Hepatocyte (in vitro differentiated cells): ENCODE results near the gene LRMDA.

Experiments
- EZH2 ChIP-seq: fragments of 200-600 bp; sonication (generic); IDR thresholded peaks from 2 replicates; pipeline ENCODE4 v1.6.1; 2016; ENCODE audit warnings: antibody characterized with exemption, mild to moderate bottlenecking, borderline replicate concordance
- EZH2phosphoT487 ChIP-seq: fragments of 200-600 bp; sonication (generic); IDR thresholded peaks from one replicate; pipeline ENCODE4 v1.6.1; 2018; ENCODE audit warnings: antibody characterized with exemption, mild to moderate bottlenecking, low read depth, moderate library complexity; ENCODE audit not compliant: unreplicated experiment, severe bottlenecking
- TF ChIP-seq, protein P1 (sequence below): fragments of 200-600 bp; sonication (generic); IDR thresholded peaks from 2 replicates; pipeline ENCODE4 v1.5.1; 2016; ENCODE audit warnings: antibody characterized with exemption, mild to moderate bottlenecking; ENCODE audit not compliant: poor library complexity

DNA sequence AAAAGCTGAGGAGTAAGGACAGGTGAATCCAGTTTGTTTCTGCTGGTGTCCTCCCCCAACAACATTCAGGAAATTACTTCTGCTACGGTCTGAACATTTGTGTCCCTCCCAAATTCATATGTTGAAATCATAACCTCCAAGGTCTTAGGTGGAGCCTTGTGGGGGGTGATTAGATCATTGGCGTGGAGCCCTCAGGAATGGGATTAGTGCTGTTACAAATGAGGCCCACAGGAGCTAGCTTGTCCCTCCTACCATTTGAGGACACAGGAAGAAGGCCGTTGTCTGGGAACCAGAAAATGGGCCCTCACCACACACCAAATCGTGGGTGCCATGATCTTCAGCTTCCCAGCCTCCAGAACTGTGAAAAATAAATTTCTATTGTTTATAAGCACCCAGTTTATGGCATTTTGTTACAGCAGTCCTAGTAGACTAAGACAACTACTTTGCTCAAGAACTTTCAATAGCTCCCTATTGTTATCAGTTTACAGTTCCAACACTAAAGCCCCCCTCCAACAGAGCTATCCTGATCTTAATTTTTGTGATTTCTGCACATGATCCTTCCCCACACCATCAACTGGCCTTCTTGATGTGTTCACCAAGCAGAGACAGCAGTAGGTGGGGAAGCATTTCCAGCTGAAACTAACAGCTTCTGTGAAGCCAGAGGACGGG lies 2.1 kb upstream of the LRMDA start:
- TF ChIP-seq, protein P1, sequence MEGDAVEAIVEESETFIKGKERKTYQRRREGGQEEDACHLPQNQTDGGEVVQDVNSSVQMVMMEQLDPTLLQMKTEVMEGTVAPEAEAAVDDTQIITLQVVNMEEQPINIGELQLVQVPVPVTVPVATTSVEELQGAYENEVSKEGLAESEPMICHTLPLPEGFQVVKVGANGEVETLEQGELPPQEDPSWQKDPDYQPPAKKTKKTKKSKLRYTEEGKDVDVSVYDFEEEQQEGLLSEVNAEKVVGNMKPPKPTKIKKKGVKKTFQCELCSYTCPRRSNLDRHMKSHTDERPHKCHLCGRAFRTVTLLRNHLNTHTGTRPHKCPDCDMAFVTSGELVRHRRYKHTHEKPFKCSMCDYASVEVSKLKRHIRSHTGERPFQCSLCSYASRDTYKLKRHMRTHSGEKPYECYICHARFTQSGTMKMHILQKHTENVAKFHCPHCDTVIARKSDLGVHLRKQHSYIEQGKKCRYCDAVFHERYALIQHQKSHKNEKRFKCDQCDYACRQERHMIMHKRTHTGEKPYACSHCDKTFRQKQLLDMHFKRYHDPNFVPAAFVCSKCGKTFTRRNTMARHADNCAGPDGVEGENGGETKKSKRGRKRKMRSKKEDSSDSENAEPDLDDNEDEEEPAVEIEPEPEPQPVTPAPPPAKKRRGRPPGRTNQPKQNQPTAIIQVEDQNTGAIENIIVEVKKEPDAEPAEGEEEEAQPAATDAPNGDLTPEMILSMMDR: no peak
- TF ChIP-seq EZH2 (no peak), EZH2phosphoT487 (no peak)
